GM23248 (cell line): ENCODE measurements around the gene GATM. TPM values are rescaled to one million over a fixed set of nuclear protein-coding genes. Genes with fewer than 3 reads are reported as not detected.

Experiments used
- DNase-seq: peaks from one replicate; pipeline ENCODE4 v3.0.0-alpha.2; 2015
- H2AFZ ChIP-seq: fragments of 200-600 bp; sonication (generic); 2 replicates; pipeline ENCODE4 v1.6.1; 2016; ENCODE audit warnings: antibody characterized with exemption
- H3F3A ChIP-seq: fragments of 200-600 bp; sonication (generic); 2 replicates; pipeline ENCODE4 v1.6.1; 2016; ENCODE audit warnings: mild to moderate bottlenecking, antibody characterized with exemption, mixed run types; ENCODE audit not compliant: insufficient read depth
- H3K27ac ChIP-seq: fragments of 200-600 bp; sonication (generic); 2 replicates; pipeline ENCODE4 v1.5.1; 2016; ENCODE audit warnings: mild to moderate bottlenecking
- H3K27me3 ChIP-seq: fragments of 200-600 bp; sonication (generic); replicated peaks from 2 replicates; pipeline ENCODE4 v1.6.1; 2016; ENCODE audit warnings: mild to moderate bottlenecking; ENCODE audit not compliant: insufficient read depth
- H3K36me3 ChIP-seq: fragments of 200-600 bp; sonication (generic); 2 replicates; pipeline ENCODE4 v1.6.1; 2016; ENCODE audit warnings: low read depth, mild to moderate bottlenecking
- H3K4me1 ChIP-seq: fragments of 200-600 bp; sonication (generic); 2 replicates; pipeline ENCODE4 v1.6.1; 2016; ENCODE audit warnings: mild to moderate bottlenecking; ENCODE audit not compliant: insufficient read depth
- H3K4me2 ChIP-seq: fragments of 200-600 bp; sonication (generic); one replicate; pipeline ENCODE4 v1.6.1; 2016; ENCODE audit warnings: mild to moderate bottlenecking; ENCODE audit not compliant: unreplicated experiment
- H3K4me3 ChIP-seq: fragments of 200-600 bp; sonication (generic); 2 replicates; pipeline ENCODE4 v1.5.1; 2016; ENCODE audit warnings: mild to moderate bottlenecking
- H3K79me2 ChIP-seq: fragments of 200-600 bp; sonication (generic); 2 replicates; pipeline ENCODE4 v1.6.1; 2016; ENCODE audit warnings: mild to moderate bottlenecking; ENCODE audit not compliant: insufficient read depth
- H3K9ac ChIP-seq: fragments of 200-600 bp; sonication (generic); 2 replicates; pipeline ENCODE4 v1.6.1; 2016; ENCODE audit warnings: mild to moderate bottlenecking
- H3K9me2 ChIP-seq: fragments of 200-600 bp; sonication (generic); 2 replicates; pipeline ENCODE4 v1.6.1; 2016; ENCODE audit warnings: mixed run types, mild to moderate bottlenecking, moderate library complexity; ENCODE audit not compliant: insufficient read depth
- H3K9me3 ChIP-seq: fragments of 200-600 bp; sonication (generic); one replicate; pipeline ENCODE4 v1.6.1; 2017; ENCODE audit warnings: low read depth
- H4K20me1 ChIP-seq: fragments of 200-600 bp; sonication (generic); 2 replicates; pipeline ENCODE4 v1.6.0; 2016; ENCODE audit not compliant: insufficient read depth
- EZH2 ChIP-seq: fragments of 200-600 bp; sonication (generic); IDR thresholded peaks from 2 replicates; pipeline ENCODE4 v1.6.1; 2018; ENCODE audit warnings: antibody characterized with exemption, mild to moderate bottlenecking; ENCODE audit not compliant: insufficient read depth, poor library complexity, severe bottlenecking
- EZH2phosphoT487 ChIP-seq: fragments of 200-600 bp; sonication (generic); IDR thresholded peaks from 2 replicates; pipeline ENCODE4 v1.6.1; 2018; ENCODE audit warnings: antibody characterized with exemption, moderate library complexity, mild to moderate bottlenecking, low read depth; ENCODE audit not compliant: insufficient read depth
- WGBS, 2 experiments: methylation state at CpG; one replicate each; pipeline ENCODE4 v1.1.6; 2015 to 2017; ENCODE audit warnings: low lambda C conversion rate in 2 of 2, low coverage in 1 of 2; ENCODE audit errors: missing lambda C conversion rate in 2 of 2; 5-methylcytosine and 5-hydroxymethylcytosine counted together
- in situ Hi-C: fragments of 300-500 bp; cut with MboI; formaldehyde crosslinking; loops from 2 replicates; pipeline ENCODE4 v1.15.0; 2020
- polyA plus RNA-seq: library from polyadenylated mRNA; unstranded; fragments of >200 nt; fragmentation: Nextera tagmentation; extraction: Ambion mirVana; gene quantifications from 2 replicates; pipeline ENCODE4 v1.2.1, GENCODE V29; 2016
- total RNA-seq: library from RNA; depleted of rRNA; stranded (reverse); fragments of >200 nt; shearing (Covaris generic); gene quantifications from 2 replicates; pipeline ENCODE4 v1.2.3, GENCODE V29; 2014

Gene GATM
- total and polyA plus RNA-seq, 2 experiments from 2014 or later, result not detected

DNA sequence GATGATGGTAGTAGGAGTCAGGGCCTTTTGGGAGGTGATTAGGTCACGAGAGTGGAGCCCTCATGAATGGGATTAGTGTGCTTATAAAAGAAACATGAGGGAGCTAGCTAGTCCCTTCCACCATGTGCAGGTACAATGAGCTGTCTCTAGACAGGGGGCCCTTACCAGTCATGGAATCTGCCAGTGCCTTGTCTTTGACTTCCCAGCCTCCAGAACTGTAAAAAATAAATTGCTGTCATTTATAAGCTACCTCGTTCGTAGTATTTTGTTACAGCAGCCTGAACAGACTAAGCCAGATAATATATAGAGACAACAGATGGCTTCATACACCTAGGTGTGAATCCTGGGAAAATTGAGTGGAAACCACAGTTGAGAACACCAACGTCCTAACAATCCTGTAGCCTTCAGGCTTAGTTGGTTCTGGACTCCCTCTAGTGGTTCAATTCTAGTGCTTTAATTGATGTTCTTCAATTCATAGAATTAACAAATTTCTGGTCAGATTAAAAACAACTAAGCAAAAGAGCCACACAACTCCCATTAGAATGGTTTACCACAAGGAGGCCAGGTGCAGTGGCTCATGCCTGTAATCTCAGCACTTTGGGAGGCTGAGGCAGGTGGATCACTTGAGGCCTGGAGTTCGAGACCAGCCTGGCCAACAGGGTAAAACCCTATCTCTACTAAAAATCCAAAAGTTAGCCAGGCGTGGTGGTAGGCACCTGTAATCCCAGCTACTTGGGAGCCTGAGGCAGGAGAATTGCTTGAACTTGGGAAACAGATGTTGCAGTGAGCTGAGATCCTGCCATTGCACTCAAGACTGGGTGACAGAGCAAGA, 21.3 kb upstream of the GATM start:
- Histone ChIP-seq H3K9me3 (no peaks in the 10 kb centered on the region), H3F3A (no peaks in the 10 kb centered on the region), H3K27me3 (no peaks in the 10 kb centered on the region), H3K4me3 (no peak overlapping the region), H3K9me2 (no peaks in the 10 kb centered on the region), H3K36me3 (no peaks in the 10 kb centered on the region), H4K20me1 (no peaks in the 10 kb centered on the region), H3K9ac (no peak overlapping the region), H3K4me2 (no peak overlapping the region), H3K4me1 (peaks cover 9% of the 10 kb centered on the region), H3K79me2 (peaks cover 19% of the 10 kb centered on the region), H2AFZ (no peak overlapping the region), H3K27ac (no peak overlapping the region)
- peak; percentile 80 for DNase-seq
- in situ Hi-C loops, result loop anchor here (10.0 kb wide), 1 partner anchor 235 kb away; no protein-coding TSS in a partner anchor
- 43% methylated on average over 6 of the region's 6 CpGs for WGBS, 2 experiments
- TF ChIP-seq EZH2 (no peak), EZH2phosphoT487 (no peak)

DNA sequence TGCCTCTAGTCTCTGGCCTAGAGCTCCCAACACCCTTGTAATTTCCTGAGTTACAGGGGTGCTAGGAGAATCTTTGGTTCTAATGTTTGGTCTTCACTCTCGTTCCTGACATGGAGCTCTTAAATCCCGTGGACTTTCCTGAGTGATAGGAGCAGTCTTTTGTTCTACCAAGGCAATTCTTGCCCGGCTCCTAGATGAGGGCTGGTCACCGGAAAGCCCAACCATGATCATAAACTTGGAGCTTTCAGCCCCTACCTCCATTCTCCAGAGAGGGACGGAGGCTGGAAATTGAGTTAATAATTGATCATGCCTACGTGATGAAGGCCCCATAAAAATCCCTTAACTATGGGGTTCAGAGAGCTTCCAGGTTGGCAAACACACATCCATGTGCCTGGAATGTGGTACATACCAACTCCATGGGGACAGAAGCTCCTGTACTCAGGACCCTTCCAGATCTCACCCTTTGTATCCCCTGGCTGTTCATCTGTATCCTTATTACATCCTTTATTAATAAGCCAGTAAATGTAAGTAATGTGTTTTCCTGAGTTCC, 18.8 kb upstream of the GATM start:
- no peak overlapping the region for H3K9ac ChIP-seq
- H2AFZ ChIP-seq, result no peak overlapping the region
- no peaks in the 10 kb centered on the region for H3K79me2 ChIP-seq
- no peaks in the 10 kb centered on the region for H4K20me1 ChIP-seq
- no peak overlapping the region for H3K27ac ChIP-seq
- H3K4me1 ChIP-seq, result no peaks in the 10 kb centered on the region
- no peaks in the 10 kb centered on the region for H3K9me2 ChIP-seq
- H3K4me2 ChIP-seq, result no peak overlapping the region
- no peak for DNase-seq
- no peak overlapping the region for H3K4me3 ChIP-seq
- in situ Hi-C loops, result no loop called here
- no peaks in the 10 kb centered on the region for H3K36me3 ChIP-seq
- WGBS, 2 experiments, result 50 to 55% methylated on average over 6 of the region's 6 CpGs
- H3F3A ChIP-seq, result no peaks in the 10 kb centered on the region
- no peaks in the 10 kb centered on the region for H3K9me3 ChIP-seq
- peaks cover under 1% of the 10 kb centered on the region; the same call in 1 of the 2 replicates for H3K27me3 ChIP-seq
- no peak for TF ChIP-seq EZH2
- no peak for TF ChIP-seq EZH2phosphoT487

DNA sequence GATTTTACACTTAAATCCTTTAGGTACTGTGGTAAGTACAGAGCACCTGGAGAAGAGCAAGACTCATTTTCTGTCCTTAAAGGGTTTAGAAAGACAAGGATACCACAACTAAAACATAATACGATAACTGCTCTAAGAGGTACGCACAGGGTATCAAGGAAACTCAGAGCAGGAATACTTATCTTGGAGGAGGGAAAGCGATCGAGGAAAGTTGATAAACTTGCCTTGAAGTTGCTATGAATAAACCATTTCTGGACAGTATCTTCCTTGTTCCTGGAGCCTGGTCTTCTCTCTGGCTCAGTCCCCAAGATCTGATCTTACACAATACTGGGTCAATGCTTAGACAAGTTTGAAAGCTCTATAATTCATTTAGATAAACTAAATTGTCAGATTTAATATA, 17.6 kb upstream of the GATM start:
- no peak for TF ChIP-seq EZH2
- no peak for TF ChIP-seq EZH2phosphoT487
- no peak overlapping the region for H2AFZ ChIP-seq
- no peak overlapping the region for H3K27ac ChIP-seq
- H3K27me3 ChIP-seq, result peaks cover 5% of the 10 kb centered on the region
- no peak overlapping the region for H3K9ac ChIP-seq
- H3K4me2 ChIP-seq, result no peak overlapping the region
- no peak for DNase-seq
- H3K4me1 ChIP-seq, result no peaks in the 10 kb centered on the region
- in situ Hi-C loops, result no loop called here
- H3K9me2 ChIP-seq, result no peaks in the 10 kb centered on the region
- no peaks in the 10 kb centered on the region for H3F3A ChIP-seq
- WGBS, 2 experiments, result 68 to 70% methylated on average over 4 of the region's 4 CpGs
- H3K79me2 ChIP-seq, result no peaks in the 10 kb centered on the region
- H3K9me3 ChIP-seq, result no peaks in the 10 kb centered on the region
- H3K4me3 ChIP-seq, result no peak overlapping the region
- H3K36me3 ChIP-seq, result no peaks in the 10 kb centered on the region
- no peaks in the 10 kb centered on the region for H4K20me1 ChIP-seq

DNA sequence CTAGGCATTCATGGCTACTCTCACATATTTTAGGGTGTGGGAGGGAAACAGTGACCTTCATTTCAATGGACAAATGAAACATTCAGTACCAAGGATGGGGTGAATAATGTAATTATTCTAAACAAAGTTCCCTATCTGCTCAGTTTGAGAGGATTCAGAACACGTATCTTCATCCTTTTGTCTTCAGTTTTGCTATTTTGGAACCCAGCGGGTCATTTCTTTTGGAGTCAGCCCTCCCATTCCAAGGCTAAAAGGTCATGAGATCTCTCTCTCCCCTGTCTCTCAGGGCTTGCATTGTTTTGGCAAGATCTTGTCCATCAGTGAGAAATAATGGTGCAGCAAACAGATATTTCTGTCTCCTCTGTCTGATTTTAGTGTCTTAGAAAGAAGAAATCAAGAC, 16.3 kb upstream of the GATM start:
- no peak overlapping the region for H3K4me2 ChIP-seq
- H3K4me3 ChIP-seq, result no peak overlapping the region
- in situ Hi-C loops, result no loop called here
- TF ChIP-seq EZH2phosphoT487, result no peak
- no peak for TF ChIP-seq EZH2
- no peaks in the 10 kb centered on the region for H3K9me3 ChIP-seq
- no peaks in the 10 kb centered on the region for H3F3A ChIP-seq
- no peak overlapping the region for H3K9ac ChIP-seq
- WGBS, 2 experiments, result 38 to 59% methylated on average over 2 of the region's 2 CpGs
- no peak overlapping the region for H3K27ac ChIP-seq
- H3K79me2 ChIP-seq, result no peaks in the 10 kb centered on the region
- H4K20me1 ChIP-seq, result no peaks in the 10 kb centered on the region
- H3K4me1 ChIP-seq, result no peaks in the 10 kb centered on the region
- no peak for DNase-seq
- no peaks in the 10 kb centered on the region for H3K36me3 ChIP-seq
- peaks cover 5% of the 10 kb centered on the region for H3K27me3 ChIP-seq
- no peaks in the 10 kb centered on the region for H3K9me2 ChIP-seq
- H2AFZ ChIP-seq, result no peak overlapping the region
